NCI-H748 (cell line): ENCODE data around the gene MRGPRD.

ENCODE experiments used
- DNase-seq: peaks from one replicate; lab custom pipeline; 2025; ENCODE audit not compliant: unreplicated experiment; lab: John Stamatoyannopoulos, UW

The MRGPRD gene

GRCh38 chr11:68948935-68949334 is 31.9 kb downstream of the MRGPRD start:
- no peak for DNase-seq

GRCh38 chr11:68948496-68948895 is 32.3 kb downstream of the MRGPRD start:
- no peak for DNase-seq

- no peak for DNase-seq
Measured at GRCh38 chr11:68947151-68947550, 33.6 kb downstream of the MRGPRD start.

DNA sequence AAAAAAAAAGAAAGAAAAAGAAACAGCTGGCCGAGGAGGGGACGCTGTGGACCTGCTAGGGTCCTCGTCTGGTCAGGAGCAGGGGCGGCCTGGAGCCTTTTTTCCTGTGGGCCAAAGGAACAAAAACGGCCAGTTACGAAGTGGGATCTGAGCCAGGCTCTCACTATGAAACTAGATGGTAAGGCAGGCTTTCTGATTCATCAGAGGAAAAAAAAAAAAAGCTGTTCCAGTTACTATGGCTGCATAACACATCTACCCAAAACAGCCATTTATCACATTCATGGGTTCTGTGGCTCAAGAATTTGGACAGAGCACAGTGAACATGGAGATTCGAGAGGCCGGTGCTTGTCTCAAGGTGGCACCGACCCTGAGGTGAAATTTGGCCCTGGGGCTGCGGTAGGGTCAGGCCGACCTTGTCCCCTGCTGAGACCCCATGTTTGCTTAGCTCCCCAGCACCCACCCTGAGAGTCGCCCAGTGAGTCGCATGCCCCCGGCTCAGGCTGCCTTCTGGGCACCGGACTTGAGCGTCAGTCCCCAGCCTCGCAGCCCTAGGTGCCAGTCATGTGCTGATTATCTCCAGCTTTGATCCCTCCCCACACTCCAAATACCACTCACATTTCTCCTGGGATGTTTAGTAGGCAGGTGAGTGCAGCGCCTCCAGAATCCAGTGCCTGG is 34.2 kb downstream of the MRGPRD start:
- no peak for DNase-seq

- no peak for DNase-seq
Measured at GRCh38 chr11:68942751-68943271, 38.0 kb downstream of the MRGPRD start.

DNA sequence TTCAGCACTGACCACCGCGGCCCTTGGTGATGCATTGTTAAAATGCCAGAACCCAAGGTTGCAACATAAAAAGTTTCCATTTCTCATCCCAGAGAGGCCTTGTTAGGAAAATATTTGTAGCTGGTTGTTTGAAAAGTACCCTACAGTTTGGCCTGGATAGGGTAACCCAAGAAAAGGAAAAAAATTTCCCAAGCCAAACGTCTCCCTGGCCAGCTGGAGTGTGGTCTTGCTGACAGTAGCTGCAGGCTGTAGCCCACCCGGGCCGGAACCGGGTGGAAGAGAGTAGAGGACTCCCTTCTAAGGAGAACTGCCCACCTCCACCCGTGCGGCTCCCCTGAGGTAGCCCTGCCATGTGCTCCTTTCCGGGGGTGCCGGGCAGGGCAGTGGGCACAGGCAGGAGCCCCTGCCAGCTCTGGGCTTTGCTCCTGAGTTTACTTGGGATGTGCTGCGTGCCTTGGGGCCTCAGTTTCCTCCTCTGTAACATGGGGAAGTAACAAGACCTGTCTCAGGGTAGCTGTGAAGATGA is 38.6 kb downstream of the MRGPRD start:
- DNase-seq = no peak

DNA sequence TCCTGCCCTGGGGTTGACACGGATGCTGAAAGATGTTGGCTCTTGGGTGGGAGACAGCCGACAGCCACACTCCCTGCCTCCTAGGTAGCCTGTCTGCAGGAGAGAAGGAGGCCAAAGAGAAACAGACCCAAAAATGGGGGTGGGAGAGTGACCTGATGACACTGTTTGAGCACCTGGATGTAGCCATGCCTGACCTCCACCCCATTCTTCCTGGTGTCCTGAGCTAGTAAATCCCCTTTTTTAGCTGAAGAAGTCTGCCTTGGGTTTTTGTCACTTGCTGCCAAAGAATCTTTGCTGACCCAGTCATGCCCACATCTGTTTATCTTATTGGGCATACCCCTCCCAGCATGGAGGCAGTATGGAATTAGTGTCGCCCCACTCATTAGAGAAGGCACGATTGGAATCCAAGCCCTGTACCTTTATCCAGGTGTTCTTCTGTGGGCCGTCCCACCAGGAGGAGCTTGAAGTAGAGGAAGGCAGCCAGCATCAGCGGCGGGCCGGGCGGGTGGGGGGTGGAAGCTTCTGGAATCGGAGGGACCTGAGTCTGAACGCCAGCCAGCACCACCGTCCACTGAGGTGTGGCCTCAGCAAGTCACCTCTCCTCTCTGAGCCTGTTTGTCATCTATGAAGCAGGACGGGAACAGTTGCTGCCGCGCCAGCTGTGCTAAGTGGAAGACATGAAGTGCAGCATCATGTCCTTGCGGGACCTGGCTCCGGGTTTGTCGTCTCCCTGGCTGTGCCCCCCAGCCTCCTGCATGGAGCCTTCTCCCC is 39.3 kb downstream of the MRGPRD start:
- DNase-seq = no peak

DNA sequence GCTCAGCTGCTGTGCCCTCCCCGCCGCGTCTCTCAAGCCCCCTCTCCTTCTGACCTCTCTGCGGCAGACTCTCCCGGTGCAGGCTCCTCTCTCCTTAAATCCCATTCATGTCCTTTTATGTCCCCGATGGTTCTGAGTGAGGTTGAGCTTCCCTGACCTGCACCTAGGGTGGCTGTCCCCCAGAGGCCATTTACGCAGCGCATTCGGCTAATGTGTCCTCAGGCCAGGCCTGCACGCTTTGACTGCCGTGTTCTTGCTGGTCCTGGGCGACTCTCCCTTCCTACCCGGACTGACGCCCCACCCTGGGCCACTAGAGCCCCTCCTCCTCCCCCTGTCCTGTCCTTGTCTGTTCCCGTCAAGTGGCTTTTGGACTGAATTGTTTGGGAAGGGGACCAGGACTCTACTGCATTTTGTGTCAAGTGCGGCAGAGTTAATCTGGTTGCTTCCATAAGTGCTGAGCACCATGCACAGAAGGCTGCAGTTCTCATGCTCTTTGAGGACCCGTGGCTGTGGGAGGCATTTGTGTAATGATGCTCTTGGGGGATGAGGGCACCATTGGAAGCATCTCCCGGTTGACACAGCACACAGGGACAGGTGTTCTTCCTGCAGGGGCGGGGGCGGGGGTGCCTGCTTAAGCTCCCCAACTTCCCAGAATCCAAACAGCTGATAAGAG is 40.0 kb downstream of the MRGPRD start:
- no peak for DNase-seq

GRCh38 chr11:68939583-68940555 is 40.9 kb downstream of the MRGPRD start:
- no peak for DNase-seq

DNA sequence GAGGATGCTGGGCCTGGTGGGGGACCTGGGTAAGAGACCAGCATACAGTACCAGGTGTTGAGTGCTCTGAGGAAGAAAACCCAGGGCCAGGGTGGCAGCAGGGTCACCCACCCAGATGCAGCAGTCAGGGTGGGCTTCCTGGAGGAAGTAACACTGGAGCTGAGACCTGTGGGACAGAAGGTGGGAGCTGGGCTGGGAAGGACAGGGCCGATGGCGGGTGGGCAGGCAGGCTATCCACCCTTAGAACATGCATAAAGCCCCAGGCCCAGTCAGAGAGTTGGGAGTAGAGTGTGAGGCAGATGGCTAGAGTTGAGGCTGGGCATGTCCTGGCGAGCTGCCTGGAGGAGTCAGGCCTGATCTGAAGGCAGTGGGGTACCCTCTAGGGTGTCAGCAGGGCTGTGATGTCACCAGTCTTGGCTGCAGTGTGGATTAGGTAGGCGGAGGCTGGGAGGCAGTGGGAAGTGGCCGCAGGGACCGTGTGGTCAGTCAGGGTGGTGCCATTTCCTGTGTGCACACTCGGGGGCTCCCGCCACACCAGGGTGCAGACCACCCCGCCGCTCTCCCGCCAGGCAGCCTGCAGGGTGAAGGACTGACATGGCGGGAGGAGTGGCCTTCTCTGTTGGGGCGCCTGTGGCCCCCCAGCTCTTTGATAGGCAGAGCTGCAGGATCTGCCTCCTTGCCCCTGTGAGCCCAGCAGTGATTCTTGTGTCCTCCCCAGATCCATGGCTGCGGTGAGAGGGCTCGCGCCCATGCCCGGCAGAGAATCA is 41.8 kb downstream of the MRGPRD start:
- DNase-seq = no peak

- DNase-seq = no peak
Measured at GRCh38 chr11:68938088-68938487, 42.7 kb downstream of the MRGPRD start.

DNA sequence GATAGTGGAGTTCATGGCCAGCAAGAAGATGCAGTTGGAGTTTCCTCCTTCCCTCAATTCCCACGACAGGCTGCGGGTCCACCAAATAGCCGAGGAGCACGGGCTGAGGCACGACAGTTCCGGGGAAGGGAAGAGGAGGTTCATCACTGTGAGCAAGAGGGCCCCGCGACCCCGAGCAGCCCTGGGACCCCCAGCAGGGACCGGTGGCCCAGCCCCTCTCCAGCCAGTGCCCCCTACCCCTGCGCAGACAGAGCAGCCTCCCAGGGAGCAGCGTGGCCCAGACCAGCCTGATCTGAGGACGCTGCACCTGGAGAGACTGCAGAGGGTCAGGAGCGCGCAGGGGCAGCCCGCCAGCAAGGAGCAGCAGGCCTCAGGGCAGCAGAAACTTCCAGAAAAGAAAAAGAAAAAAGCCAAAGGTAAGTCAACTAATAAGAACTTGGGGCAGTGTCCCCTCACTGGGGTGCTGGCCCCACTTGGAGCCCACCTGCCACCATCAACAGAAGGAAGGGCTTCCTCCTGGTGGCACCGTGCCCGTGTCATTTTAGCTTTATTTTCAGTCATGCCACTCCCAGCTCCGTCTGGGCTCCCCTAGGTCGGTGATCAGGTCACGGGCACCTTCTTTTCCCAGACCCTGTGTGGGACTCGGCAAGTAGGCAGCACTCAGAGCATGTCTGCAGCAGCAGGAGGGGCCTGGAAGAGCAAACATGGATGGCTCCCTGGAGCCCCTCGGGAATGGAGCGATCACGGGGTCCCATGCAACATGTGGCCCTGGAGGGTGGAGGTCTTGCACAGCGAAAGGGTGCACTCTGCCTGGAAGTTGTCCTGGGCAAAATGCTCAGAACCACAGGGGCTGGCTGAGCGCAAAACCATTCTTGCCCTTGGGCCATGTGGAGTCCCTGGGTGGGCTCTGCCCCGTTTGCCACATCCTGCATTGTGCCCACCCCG is 43.8 kb downstream of the MRGPRD start:
- no peak for DNase-seq

- DNase-seq = no peak
Measured at GRCh38 chr11:68936358-68936636, 44.5 kb downstream of the MRGPRD start.

- DNase-seq = no peak
Measured at GRCh38 chr11:68935516-68936357, 45.0 kb downstream of the MRGPRD start.

- DNase-seq = no peak
Measured at GRCh38 chr11:68935066-68935465, 45.7 kb downstream of the MRGPRD start.

DNA sequence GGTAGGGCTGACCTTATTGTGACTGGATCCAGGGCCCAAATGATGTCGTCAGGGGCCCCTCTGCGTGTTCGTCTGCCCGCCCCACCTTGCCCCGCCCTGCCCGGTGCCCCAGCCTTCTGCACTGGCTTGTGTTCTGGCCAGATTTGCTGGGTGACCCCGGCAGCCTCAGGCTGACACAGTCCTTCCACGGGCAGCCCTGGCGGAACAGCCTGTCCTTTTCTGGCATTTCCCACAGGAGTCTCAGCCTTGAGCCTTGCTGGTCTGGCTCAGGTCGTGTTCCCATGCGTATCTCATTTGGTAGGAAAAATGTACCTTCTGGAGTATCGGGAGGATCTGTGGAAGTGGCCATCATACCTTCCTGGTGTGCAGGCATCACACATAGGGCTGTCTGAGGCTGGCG is 46.1 kb downstream of the MRGPRD start:
- DNase-seq = no peak

DNA sequence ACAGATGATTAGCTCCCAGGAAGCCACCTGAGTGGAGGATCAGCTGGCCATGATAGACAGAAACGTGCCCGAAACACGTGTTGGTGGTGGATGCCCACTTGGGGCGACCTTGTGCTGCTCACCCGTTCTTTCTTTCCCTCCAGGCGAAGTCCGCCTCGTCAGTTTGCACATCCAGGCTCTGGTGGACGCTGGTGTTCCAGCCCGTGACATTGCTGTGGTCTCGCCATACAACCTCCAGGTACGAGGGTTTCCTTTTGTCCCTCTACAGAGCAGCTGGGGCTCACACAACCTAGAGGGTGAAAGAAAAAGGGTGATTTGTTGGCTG is 46.5 kb downstream of the MRGPRD start:
- no peak for DNase-seq
